ENCODE data around the gene AGK.
"Not testable (repeated sequence)": the region's sequence is repeated elsewhere in the genome, so short reads cannot be mapped to it uniquely, and the experiment has no call there.

Gene AGK

GRCh38 chr7:141557360-141557759 is 6.2 kb downstream of the AGK start:
- DNase-seq: no peak

DNA sequence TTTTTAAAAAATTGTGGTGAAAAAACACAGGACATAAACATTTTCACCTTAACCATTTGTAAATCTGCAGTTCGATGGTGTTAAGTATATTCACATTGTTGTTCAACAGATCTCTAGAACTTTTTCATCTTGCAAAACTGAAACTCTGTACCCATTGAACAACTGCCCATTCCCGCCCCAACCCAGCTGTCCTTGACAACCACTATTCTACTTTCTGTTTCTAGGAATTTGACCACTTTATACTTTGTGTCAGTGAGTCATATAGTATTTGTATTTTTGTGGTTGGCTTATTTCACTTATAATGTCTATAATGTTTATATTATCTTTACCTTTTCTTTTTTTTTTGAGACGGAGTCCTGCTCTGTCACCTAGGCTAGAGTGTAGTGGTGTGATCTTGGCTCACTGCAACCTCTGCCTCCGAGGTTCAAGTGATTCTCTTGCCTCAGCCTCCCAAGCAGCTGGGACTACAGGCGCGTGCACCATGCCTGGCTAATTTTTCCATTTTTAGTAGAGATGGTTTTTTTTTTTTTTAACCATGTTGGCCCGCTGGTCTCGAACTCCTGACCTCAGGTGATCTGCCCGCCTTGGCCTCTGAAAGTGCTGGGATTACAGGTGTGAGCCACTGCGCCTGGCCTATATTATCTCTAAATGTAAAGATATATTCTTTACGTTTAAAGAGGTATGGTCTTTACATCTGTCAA is 6.8 kb downstream of the AGK start:
- not testable (repeated sequence) for DNase-seq

DNA sequence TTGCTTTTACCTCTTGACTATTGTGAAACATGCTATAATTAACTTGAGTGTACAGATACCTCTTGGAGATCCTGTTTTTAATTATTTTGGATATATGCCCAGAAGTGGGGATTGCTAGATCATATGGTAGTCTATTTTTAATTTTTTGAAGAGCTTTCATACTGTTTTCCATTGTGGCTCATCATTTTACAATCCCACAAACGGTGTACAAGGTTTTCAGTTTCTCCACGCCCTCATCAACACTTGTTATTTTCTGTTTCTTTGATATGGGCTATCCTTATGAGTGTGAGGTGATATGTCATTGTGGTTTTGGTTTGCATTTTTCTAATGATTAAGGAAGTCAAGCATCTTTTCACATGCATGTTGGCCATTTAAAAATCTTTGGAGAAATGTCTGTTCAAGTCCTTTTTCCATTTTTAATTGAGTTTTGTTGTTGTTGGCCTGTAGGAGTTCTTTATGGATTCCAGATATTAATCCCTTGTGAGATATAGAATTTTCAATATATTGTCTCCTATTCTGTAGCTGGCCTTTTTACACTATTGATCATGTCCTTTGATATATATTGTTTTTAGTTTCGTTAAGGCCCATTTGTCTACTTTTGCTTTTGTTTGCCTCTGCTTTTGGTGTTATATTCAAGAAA is 7.5 kb downstream of the AGK start:
- no peak for DNase-seq

DNA sequence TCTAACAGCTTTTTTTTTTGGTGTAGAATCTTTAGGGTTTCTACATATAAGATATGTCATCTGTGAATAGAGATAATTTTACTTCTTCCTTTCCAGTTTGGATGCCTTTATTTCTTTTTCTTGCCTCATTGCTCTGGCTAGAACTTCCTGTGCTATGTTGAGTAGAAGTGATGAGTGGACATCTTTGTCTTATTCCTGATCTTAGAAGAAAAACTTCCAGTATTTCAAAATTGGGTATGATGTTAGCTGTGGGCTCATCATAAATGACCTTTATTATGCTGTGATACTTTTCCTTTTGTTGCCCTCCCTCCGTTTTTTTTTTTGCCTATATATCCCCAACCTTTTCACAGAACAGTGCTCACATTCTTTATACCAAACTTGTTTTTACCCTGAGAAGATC is 8.8 kb downstream of the AGK start:
- DNase-seq: no peak

GRCh38 chr7:141562036-141562435 is 10.8 kb downstream of the AGK start:
- DNase-seq: no peak

- DNase-seq: no peak
Observed at GRCh38 chr7:141562543-141562942, 11.3 kb downstream of the AGK start.

DNA sequence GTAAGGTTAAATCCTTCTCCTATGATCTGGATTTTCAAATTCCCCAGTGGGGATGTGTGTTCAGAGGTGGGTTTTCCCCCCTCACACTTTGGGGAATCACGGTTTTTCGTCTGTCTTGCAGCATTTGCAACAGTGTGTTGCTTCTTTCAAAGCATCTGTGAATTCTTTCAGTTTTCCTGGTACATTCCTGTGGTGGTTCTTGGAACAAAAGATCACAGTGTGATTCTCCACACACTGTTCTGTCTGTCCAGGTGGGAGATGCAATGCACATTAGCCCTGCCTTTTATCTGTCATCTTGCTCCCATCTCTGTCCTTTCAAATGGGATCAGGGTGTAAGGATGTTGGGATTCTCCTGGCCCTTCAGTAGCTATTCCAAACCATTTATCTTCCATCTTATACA is 11.8 kb downstream of the AGK start:
- no peak for DNase-seq

GRCh38 chr7:141563956-141564623 is 12.9 kb downstream of the AGK start:
- no peak for DNase-seq

GRCh38 chr7:141567432-141567831 is 16.2 kb downstream of the AGK start:
- no peak for DNase-seq

GRCh38 chr7:141568227-141568626 is 17.0 kb downstream of the AGK start:
- peak; percentile 6 for DNase-seq

DNA sequence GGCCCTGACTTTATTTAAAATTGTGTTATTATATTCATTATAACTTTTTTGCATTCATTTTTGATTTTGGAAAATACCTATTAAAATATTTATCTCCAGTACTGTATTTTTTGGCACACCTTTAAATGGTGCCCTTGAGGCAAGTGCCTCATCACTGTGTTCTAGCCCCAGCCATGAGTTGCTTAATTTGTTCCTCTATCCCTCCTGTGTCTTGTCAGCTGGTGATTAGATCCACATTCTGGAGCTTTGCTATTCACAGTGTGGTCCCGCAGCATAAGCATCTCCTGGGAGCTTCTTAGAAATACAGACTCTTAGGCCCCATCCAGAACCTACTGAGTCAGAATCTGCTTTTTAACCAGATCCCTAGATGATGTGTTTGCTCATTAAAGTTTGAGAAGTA is 19.8 kb downstream of the AGK start:
- DNase-seq: no peak

GRCh38 chr7:141572175-141572574 is 21.0 kb downstream of the AGK start:
- no peak for DNase-seq

DNA sequence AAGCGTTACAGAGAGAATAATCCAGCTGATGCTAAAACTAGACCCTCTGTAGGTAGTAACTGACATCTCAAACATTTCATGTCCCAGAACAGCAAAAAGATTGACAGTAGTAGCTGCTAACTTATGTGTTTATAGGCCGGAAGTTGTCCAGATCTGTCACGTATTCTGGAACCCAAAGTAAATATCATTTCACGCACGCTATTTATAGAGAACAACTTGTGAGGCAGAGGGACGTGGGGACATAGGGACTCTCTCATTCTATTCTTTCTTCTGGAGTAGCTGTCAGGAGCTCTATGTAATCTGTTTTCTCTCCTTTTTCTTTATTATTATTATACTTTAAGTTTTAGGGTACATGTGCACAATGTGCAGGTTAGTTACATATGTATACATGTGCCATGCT is 22.3 kb downstream of the AGK start:
- DNase-seq: no peak

DNA sequence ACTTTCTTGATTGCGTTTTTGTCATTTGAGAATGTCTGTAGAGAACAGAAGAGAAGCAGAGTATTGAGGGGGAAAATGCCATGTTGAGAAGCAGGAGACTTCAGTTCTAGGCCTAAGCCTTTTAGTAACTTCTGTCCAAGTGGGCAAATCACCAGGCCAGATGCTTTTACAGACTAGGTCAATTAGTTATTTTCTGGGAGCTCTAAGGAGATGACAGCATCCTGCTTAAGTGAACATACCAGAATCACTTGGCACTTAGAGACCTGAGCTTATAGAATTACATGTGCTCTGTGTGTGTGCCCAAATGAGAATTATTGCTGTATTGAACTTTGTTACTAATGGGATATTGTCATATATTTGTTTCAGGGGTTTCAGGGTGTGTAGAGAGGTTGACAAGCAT is 24.0 kb downstream of the AGK start:
- DNase-seq: no peak

GRCh38 chr7:141575654-141576448 is 24.6 kb downstream of the AGK start:
- DNase-seq: no peak

DNA sequence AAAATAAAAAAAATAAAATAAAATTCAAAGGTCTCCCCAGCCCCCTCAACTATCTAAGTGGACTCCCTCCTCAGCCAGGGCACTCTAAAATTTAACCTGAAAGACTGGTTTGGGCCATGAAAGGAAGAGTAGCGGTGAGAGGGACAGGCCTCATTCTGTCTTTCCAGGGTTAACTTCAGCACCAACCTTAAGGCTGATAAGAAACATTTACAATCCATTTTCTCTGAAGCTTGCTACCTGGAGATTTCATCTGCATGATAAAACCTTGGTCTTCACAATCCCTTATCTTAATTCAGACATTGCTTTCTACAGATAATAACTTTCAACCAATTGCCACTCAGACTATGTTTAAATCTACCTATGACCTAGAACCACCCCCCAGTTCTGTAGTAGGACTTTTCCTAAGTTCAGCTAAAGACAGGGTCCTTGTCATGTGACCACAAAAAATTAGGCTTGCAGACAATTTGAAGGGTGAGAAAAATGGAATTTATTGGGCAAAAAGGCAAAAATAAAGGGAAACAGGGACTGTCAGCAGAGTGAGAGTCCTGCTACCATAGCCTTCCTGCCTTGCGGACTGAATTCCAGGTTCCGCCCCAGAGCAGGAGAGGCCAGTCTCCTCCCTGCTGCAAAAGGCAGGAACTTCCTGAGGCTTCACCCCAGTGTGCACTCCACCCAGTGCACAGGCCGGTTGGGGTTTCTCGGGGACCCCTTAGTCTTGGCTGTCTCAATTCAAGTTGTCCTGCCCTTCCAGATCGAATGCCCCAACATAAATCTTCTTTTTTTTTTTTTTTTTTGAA is 26.0 kb downstream of the AGK start:
- no peak for DNase-seq

- DNase-seq: not testable (repeated sequence)
Observed at GRCh38 chr7:141579953-141580352, 28.7 kb downstream of the AGK start.

DNA sequence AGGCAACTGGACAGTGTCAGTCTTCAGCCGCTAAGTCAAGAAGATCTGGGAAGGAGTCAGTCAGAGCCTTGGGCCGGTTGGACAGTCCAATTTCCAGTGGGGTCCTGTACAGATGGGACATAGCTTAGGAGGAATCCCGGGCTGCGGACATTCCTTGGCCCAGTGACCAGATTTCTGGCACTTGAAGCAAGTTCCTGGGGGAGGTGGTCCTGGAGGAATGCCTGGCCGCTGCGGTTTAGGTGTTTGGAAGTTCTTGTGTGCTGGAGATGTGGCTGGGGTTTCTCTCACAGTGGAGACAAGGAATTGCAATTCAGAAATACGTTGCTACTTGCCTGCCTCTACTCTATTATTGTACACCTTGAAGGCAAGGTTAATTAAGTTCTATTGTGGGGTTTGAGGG is 30.9 kb downstream of the AGK start:
- DNase-seq: not testable (repeated sequence)

- no peak for DNase-seq
Observed at GRCh38 chr7:141584935-141585334, 33.7 kb downstream of the AGK start.

DNA sequence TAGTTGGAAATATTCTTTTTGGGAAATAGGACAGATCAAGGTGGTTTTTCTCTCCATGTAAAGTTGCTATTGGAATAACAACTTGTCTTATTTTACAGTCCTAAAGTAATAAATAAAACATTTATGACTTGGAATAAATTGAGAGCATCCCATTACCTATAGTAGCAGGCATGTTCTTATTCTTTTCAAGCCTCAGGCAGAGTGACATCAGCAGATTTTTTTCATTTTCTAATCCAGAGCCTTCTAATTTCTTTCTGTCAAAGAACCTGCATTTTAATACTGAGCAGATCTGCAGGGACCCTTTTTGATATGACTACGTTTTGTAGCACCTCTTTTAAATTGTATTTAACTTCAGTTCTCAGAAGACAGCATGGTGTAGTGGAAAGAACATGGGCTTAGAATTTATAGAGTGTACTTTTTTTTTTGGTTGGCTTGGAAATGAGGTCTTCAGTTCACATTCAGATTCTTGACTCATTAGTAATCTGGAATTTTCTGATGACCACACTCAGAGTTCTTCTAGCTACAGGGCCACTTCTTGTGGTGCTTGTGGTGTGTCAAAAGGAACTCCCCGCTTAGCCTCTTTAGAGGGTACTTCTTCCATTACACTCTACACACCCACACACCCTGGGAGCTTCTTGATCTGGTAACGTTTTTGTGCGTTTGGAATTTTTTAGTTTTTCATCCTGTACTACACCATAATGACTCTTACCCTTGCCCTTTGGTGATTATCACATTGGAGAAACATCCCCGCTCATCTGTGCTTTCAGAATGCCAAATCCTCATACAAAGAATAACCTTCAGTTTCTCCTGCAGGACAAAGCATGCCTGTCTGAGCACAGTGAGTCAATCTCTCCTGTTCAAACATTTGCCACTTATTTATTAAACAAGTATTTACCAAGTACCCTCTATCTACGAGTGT is 34.6 kb downstream of the AGK start:
- DNase-seq: no peak

- DNase-seq: no peak
Observed at GRCh38 chr7:141586878-141587277, 35.7 kb downstream of the AGK start.
